Activated T-cell treated with anti-CD3 and anti-CD28 coated beads, Interleukin-2, amount 50 U/mL, for 1 hour (primary cell): ENCODE results near the gene APOF.
"Not testable (repeated sequence)": the region's sequence is repeated elsewhere in the genome, so short reads cannot be mapped to it uniquely, and the experiment has no call there.

ENCODE experiments used
- DNase-seq: peaks from one replicate; pipeline ENCODE4 v3.0.0-alpha.2; 2020

Gene APOF

DNA sequence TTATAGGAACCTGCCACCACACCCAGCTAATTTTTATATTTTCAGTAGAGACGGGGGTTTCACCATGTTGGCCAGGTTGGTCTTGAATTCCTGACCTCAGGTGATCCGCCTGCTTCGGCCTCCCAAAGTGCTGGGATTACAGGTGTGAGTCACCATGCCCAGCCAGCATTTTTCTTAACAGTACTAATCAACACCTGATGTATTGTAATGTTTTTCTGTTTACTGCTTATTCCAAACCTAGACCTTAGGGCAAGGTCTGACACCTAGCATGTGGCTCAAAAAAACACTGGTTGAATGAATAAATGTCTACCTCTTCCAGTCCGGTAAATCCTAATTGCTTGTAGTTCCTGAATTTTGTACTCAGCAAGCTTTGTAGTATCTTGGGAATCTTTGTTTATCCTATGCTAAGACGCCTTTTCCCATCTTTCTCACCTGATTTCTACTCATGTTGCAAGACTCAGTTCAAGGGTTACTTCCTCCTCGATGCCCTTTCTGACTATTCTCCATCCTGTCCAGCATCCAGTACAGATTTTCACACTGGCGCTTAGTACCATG lies 31.6 kb downstream of the APOF start:
- DNase-seq, result no peak

DNA sequence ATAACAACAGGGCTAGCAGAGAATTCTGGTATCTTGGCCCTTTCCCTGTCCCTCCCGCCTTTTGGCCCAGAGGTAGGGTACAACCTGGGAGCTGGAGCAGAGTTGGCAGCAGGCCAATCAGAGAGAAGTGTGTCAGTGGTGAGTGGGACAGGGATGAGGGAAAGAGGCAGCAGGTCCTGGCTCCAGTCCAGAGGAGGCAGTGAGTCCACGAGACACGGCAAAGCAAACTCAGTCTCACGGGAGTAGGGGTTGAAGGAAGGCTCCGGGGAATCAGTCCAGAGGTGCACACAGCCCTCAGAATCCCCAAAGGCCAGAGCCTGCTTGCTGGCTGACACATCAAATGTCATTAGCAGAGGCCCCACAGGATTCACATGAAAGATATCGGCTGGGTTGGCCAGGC lies 36.1 kb downstream of the APOF start:
- no peak for DNase-seq

DNA sequence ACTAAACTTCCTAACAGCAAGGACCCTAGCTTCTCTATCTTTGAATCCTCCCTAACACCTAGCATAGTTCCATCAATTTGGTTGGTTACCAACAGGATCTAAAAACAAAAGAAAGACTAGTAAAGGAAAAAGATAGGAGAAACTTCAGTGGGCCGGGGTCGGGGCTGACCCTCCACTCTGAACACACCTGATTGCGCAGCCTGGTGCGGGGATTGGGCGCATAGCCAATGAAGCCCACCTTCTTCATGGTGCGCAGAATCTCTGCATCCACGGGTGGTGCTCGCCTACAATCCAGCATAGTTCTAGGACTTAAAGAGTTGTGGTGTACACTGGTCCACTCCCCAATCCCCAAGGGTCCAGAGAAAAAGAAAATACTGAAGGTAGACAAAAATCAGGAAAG lies 36.5 kb downstream of the APOF start:
- no peak for DNase-seq

DNA sequence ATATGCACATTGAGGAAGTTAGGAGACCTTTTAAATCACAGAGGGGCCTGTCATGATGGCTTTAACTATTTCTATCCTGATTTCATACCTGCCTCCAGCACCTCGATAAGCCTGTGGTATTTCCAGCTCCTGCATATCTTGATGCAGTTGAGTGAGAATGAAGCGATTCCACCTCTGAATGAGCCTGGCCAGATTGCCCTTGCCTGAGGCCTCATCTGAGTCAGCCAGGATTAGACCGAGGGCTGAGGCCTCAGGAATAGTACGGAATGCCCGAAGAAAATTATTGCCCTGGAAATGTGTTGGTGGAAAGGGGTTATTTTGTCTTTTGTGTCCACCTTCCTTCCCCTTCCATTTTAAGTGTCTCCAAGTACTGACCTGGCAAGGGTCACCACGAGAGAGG lies 38.5 kb downstream of the APOF start:
- no peak for DNase-seq

DNA sequence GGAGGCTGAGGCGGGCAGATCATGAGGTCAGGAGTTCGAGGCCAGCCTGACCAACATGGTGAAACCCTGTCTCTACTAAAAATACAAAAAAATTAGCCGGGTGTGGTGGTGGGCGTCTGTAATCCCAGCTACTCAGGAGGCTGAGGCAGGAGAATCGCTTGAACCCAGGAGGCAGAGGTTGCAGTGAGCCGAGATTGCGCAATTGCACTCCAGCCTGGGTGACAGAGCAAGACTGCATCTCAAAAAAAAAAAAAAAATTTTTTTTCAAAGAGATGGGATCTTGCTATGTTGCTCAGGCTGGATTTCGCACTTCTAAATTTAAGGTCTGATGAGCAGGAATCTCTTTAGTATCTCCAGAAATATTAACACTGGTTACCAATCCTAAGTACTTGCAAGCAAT lies 41.0 kb downstream of the APOF start:
- DNase-seq, result not testable (repeated sequence)

- DNase-seq, result no peak
Observed at GRCh38 chr12:56321027-56321426, 41.6 kb downstream of the APOF start.

DNA sequence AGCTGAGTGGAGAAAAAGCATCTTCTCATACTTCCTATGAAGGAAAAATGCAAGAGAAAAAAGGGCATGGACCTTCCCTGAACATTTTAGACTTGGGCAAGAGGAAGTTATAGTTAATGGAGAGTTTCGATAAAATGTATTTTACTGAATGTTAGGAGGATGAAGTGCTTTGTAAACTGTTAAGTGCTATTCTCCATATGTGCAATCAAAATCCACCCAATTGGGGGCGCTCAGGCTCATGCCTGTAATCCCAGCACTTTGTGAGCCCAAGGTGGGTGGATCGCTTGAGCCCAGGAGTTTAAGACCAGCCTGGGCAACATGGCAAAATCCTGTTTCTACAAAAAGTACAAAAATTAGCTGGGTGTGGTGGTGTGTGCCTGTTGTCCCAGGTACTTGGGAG lies 45.0 kb downstream of the APOF start:
- DNase-seq, result no peak

DNA sequence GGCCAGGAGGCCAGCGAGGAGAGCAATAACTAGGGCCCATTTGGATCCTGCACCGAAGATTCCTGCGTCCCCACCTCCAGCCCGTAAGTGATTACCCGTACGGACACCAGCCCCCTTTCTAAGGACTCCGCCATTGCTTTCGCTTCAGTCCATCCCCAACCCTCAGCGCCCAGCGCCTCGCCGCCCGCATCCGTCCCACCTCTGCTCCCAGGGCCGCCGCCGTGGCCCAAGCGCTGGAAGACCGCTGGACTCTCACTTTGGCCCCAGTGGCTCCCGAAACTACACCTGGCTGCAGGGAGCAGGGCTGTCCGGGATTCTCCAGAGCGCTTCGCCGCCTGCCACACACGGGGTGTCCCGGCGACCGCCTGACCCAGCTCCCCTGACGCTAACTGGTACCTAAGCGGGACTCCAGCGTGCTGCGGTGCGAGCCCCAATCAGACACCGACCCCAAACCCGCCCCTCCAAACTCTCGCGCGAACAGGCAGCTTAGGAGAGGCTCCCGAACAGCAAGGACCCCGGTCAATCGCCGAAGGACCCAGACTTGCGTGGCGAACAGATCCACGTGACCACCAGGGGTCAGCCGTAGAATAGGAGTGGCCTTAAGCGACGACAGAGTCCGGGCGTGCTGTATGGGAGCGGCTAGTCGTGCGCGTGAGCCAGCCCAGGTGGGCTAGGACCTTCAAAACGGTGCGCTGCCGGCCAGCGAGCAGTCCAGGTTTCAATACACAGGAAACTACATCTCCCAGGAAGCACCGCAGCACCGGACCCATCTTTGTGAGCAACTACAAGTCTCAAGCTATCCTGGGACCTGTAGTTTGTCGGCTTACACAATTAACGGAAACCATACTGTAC lies 46.8 kb downstream of the APOF start, which contains the start of gene CNPY2:
CNPY2 (minus strand) TSS at position 367 of the 852 bp plus-strand sequence. CDS start 771 bp downstream, outside the sequence.
- DNase-seq, result peak; percentile 93

- no peak for DNase-seq
Observed at GRCh38 chr12:56315249-56315621, 47.4 kb downstream of the APOF start.

DNA sequence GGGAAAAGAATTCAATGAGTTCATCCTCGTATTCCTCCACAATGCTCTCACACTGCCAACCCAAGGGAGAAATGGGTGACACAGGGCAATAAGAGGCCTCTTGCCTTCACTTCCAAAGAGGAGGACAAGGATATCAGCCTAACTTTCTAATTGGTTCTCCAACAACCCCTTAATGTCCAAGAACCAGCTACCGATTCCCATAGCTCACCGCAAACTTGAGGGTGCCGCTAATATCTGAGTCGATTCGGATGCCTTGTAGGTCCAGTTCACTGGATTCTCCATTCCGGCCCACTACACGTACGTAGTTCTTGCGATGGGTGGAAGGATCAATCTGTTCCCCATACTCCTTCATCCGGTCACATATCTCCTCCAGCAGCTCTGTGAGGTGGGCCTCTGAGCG lies 51.7 kb downstream of the APOF start:
- DNase-seq, result no peak
